Left hindlimb (tissue), 1 donor: ENCODE data around the gene SH3D19.

Source experiments
- DNase-seq: peaks from one replicate; pipeline ENCODE4 v3.0.0-alpha.2; 2018

Gene SH3D19

GRCh38 chr4:151184523-151185458 is 140.6 kb downstream of the SH3D19 start:
- no peak for DNase-seq

DNA sequence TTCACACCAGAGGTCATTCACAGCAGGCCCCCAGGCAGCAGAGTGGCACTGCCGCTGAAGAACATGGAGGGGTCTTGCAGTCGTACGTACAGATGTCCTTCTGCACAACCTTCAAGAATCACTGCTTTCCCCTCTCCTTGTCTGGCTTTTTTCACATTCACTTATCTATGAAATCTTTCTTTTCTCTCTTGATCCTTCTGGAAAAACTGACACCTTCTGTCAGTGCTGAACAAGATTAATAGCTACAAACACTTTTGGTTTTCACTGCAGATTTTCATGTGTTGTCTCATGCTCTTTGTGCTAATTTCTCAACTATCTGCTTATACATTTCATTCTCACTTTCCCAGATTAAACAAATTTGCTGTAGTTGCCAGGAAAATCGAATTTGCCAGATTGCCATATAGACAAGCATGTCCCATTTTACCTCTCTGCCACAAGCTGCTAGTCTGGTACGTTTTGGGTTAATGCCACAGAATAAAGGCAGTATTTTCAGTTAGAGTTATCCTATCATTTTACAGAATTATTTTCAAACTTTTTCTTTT is 142.9 kb downstream of the SH3D19 start:
- DNase-seq: no peak

GRCh38 chr4:151176685-151177084 is 148.7 kb downstream of the SH3D19 start:
- DNase-seq: no peak

- no peak for DNase-seq
Observed at GRCh38 chr4:151175754-151176631, 149.4 kb downstream of the SH3D19 start.

DNA sequence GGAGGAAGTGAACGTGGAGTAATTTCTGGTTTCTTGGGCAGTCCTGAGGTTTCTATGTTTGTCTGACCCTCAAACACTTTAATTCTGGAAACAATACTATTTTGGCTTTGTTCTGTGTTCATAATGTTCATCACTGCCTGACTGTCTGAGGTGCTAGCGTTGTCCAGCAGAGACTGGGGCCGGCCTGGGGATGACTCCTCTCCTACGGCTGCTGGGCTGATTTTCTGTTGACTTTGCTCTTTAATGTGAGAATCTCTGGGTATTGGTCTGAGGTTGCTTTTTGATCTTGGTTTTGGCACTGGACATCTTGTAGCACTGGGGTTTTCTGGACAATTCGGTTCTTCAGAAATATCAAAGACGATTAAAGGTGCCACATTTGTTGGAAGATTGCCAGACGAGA is 150.2 kb downstream of the SH3D19 start:
- DNase-seq: no peak

DNA sequence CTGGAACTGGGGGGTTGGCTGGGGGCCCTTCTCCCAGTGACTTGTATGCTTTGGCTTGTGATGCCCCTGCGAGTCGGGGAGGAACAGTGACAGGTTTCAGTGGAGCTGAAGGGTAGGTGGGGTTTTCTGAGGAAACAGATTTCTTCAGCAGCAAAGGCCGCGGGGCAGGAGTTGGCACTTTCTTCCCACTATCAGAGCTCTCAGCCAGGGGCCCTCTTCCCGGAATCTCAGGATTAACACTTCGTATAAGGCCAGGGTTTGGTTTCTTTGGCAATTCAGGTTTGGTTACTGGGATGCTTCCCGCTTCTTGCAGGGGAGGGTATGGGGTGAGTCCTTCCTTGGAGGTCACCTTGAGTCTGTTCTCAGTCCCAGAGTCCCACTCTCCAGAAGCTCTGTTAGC is 150.6 kb downstream of the SH3D19 start:
- DNase-seq: no peak

GRCh38 chr4:151173871-151174270 is 151.5 kb downstream of the SH3D19 start:
- DNase-seq: peak; percentile 64

GRCh38 chr4:151169900-151170299 is 155.5 kb downstream of the SH3D19 start:
- no peak for DNase-seq

DNA sequence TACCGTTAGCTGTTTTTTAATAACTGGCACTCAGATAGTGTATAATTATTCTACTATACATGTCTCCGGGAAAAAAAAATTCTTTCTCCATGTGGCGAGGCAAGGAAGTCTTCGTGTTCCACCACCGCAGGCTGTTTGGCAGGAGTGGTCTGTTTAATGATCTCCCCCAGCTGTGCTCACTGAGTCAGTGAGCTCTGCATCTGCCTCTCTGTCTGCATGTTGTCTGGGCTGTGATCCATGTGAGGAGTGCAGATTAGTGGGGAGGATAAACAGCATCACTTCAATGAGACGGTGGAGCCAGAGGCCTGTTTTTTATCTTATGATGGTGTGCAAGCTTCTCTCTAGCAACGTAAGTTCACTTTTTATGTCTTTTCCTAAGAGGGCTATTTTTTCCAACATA is 156.2 kb downstream of the SH3D19 start:
- peak; percentile 85 for DNase-seq

DNA sequence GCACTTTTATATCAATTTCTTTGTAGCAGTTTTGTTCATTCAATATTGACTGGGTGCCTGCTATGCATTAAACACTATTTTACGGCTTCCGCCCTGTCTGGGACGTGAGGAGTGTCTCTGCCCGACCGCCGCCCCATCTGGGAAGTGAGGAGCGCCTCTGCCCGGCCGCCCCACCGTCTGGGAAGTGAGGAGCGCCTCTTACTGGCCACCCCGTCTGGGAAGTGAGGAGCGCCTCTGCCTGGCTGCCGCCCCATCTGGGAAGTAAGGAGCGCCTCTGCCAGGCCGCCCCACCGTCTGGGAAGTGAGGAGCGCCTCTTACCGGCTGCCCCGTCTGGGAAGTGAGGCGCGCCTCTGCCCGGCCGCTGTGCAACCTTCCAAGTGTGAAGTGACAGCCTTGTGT is 157.8 kb downstream of the SH3D19 start:
- DNase-seq: no peak

DNA sequence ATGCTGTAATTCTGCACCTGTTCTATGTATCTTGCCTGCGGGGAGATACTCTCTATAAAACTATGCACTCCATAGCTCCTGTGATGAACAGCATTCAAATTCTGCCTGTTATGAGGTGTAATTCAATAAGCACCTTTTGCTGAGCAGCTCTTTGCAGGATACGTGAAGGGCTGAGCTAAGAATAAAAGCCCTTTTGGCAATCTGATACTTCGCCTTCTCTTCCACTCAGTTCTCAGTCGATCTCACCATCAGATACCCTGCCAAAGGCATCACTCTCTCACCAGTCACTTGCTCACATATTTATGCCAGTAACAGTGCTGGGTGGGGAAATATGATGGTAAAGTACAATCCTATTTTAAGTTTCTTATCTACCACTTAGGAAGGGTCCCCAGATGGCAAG is 158.8 kb downstream of the SH3D19 start:
- DNase-seq: no peak

- DNase-seq: no peak
Observed at GRCh38 chr4:151165205-151166000, 160.0 kb downstream of the SH3D19 start.

DNA sequence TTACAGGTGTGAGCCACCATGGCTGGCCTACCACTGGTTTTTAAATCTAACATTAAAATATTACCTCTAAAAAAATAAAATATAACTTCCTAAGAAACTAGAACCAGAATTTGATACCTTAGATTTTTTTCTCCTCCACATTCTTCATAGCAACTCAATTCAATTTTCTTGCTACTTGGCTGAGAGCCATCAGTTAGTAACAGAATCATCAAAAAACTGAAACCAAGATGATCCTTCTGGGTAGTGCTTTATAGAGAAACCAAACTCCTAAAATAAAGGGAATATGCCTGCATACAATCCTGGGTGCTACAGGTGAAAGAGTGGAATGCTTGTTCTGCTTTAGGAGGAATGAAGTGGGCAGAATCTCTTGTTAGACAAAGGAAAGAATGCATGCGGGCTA is 161.6 kb downstream of the SH3D19 start:
- DNase-seq: no peak

- DNase-seq: no peak
Observed at GRCh38 chr4:151158979-151159378, 166.4 kb downstream of the SH3D19 start.

GRCh38 chr4:151157543-151157942 is 167.9 kb downstream of the SH3D19 start:
- DNase-seq: no peak

GRCh38 chr4:151153585-151153984 is 171.8 kb downstream of the SH3D19 start:
- DNase-seq: no peak

DNA sequence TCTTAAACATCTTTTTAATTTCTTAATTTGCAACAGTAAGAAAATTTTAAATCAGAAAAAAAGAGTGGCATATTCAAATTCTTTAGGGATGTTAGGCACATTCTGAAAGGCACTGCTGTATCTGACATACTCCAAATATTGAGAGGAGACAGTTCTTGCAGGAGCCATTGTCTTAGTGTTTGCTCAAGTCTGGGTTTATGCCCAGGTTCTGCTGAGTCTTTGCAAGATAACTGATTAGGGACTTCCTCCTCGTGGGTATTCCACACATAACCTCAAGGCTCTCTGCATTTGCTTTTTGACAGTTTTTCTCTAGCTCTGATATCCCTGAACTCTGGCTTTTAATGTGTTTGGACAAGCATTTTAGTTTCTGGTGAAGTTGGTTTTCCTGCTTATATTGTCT is 173.4 kb downstream of the SH3D19 start:
- no peak for DNase-seq

DNA sequence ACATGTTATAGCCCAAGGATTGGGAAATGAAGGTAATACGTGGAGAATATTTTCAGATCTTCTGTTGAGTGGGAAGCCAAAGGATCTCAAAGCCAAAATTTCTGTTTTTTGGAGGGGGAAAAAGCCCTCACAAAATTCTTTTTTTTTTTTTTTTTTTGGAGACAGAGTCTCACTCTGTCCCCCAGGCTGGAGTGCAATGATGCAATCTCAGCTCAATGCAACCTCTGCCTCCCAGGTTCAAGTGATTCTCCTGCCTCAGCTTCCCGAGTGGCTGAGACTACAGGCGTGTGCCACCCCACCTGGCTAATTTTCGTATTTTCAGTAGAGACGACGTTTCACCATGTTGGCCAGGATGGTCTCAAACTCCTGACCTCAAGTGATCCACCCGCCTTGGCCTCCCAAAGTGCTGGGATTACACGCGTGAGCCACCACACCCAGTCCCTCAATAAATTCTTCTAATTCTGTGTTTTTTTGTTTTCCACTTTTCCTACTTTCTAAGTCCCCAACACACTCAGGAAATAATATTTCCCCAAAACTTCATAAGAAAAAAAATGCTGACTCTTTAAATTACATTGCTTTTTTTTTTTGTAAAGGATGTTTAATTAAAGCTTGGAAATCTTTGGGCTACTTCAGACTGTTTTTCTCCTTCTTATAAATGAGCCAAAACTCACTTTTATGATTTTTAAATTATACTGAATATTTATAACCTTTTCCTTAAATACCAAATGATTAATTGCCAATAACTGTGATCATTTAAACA is 174.4 kb downstream of the SH3D19 start:
- no peak for DNase-seq

DNA sequence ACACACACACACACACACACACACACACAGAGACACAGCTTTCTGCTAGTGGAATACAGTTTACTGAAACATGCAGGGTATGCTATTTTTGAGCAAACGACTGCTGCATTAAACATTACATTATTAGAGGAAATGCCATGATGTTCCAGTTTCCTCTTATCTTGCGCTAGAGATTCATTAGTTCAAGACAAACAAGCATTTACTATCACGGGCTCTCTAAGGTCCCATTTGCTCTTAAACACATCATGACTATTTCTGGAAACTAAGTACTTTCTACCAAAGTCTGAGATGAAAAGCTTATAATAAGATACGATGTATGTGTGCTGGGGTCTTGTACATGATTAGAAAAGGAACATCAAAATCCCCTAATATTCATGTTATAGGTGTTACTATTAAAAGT is 177.1 kb downstream of the SH3D19 start:
- no peak for DNase-seq

DNA sequence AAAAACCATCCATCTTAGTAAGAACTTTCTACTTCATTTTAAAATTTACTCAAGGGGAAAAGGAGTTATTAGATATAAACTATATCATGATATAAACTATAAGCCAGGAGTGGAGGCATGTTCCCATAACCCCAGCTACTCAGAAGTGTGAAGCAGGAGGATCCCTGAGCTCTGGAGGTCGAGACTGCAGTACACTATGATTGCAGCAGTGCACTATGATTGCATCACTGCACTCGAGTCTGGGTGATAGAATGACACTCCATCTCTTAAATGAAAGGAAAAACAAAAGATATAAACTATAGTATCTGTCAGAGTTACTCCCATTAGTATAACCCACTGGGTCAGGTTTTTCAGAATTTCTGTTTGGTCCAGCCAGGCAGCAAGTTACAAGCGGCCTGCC is 178.4 kb downstream of the SH3D19 start:
- DNase-seq: no peak

- no peak for DNase-seq
Observed at GRCh38 chr4:151144329-151145072, 180.9 kb downstream of the SH3D19 start.
